Upper lobe of left lung (tissue), 4 donors: ENCODE measurements around the gene SGMS1.

Experiments used
- EP300 ChIP-seq, 4 donors: sonication (generic); formaldehyde crosslinking; IDR thresholded peaks; one replicate each; pipeline ENCODE4 v1.5.1; 2017; ENCODE audit warnings: antibody characterized with exemption in 4 of 4, control low read depth in 2 of 4
- POLR2A ChIP-seq, 4 donors: fragments of 450-650 bp; IDR thresholded peaks; one replicate each; pipeline ENCODE4 v1.5.1; 2016 to 2017; ENCODE audit warnings: antibody characterized with exemption in 4 of 4, mild to moderate bottlenecking in 2 of 4
- POLR2AphosphoS5 ChIP-seq, 2 donors: sonication (generic); formaldehyde crosslinking; IDR thresholded peaks; one replicate each; pipeline ENCODE4 v1.5.1; 2017; ENCODE audit warnings: antibody characterized with exemption in 2 of 2
- TF ChIP-seq, protein P1 (sequence below), 6 experiments: fragments of 450-650 bp in 4 of 6; fragments of 200-600 bp in 2 of 6; sonication (generic) in 2 of 6; IDR thresholded peaks; one replicate each; pipeline ENCODE4 v1.5.1; 2016 to 2019; ENCODE audit warnings: antibody characterized with exemption in 6 of 6

DNA sequence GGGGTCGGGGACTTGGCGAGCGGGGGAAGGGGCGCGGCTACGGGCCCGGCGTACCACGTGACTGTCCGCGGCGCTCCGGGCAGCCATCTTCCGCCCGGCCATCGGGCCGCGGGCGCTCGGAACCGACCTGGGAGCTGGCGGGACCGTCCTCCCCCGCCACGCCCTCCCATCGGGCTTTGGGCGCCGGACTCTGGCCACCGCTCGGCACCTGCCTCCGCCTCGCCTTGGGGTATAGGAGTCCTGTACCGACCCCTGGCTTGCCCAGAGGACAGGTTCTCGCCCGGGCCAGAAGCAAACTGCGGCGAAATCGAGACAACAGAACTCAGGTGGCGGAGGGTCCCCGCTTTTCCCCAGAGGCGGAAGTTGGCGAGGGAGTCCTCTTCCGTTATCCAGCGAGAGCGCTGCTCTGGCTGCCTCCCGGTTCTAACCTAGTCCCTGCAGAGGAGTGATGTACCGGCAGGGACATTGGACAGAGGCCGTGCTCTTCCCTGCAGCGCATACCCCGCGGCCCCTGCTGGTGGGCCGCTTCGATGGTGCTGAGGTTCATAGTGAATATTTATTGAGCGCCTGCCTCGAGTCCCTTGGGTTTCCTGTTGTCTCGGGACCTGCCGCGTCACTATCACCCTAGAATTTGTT, 1.2 kb upstream of the SGMS1 start:
- TF ChIP-seq POLR2AphosphoS5 (IDR thresholded peaks at IDR 0.05) (peak in 1 of 2 donors; percentile 15), POLR2A (IDR thresholded peaks at IDR 0.05) (peak in 2 of 4 donors; percentile 57 to 70), EP300 (IDR thresholded peaks at IDR 0.05) (no peak)
- TF ChIP-seq, protein P1, sequence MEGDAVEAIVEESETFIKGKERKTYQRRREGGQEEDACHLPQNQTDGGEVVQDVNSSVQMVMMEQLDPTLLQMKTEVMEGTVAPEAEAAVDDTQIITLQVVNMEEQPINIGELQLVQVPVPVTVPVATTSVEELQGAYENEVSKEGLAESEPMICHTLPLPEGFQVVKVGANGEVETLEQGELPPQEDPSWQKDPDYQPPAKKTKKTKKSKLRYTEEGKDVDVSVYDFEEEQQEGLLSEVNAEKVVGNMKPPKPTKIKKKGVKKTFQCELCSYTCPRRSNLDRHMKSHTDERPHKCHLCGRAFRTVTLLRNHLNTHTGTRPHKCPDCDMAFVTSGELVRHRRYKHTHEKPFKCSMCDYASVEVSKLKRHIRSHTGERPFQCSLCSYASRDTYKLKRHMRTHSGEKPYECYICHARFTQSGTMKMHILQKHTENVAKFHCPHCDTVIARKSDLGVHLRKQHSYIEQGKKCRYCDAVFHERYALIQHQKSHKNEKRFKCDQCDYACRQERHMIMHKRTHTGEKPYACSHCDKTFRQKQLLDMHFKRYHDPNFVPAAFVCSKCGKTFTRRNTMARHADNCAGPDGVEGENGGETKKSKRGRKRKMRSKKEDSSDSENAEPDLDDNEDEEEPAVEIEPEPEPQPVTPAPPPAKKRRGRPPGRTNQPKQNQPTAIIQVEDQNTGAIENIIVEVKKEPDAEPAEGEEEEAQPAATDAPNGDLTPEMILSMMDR (IDR thresholded peaks at IDR 0.05) = peak in 5 of 6 experiments; percentile 45 to 73 (median 56)
